Renal cortical epithelial cell (primary cell): ENCODE data around the gene NAV1. TPM values are rescaled to one million over a fixed set of nuclear protein-coding genes. Genes with fewer than 3 reads are reported as not detected.

Source experiments
- DNase-seq: peaks from one replicate; pipeline ENCODE4 v3.0.0-alpha.2; 2011; ENCODE audit warnings: low read depth
- total RNA-seq: library from RNA; depleted of rRNA; stranded (reverse); fragments of >200 nt; gene quantifications from 2 replicates; pipeline ENCODE4 v1.2.3, GENCODE V29; 2014

The NAV1 gene
- total RNA-seq, 1 donor from 2014 or later, result 17.1 TPM

- no peak for DNase-seq
Measured at GRCh38 chr1:201586806-201587205, 47.9 kb downstream of the NAV1 start.

- DNase-seq, result no peak
Measured at GRCh38 chr1:201587729-201588128, 48.8 kb downstream of the NAV1 start.

Other genes starting within 250 kb of the NAV1 start
- gene TNNT2, start 161.4 kb upstream of the NAV1 start, total RNA-seq, result 0.25 and 0.69 TPM in 2 replicates
- 51.6 and 68.6 TPM in 2 replicates for gene LAD1, start 139.8 kb upstream of the NAV1 start, total RNA-seq
- gene TNNI1, start 117.4 kb upstream of the NAV1 start, total RNA-seq, result under 0.01 TPM in 1 of 2 replicates, not detected in the other
- 65.5 and 126 TPM in 2 replicates for gene PHLDA3, start 69.9 kb upstream of the NAV1 start, total RNA-seq
- gene CSRP1, start 32.0 kb upstream of the NAV1 start, total RNA-seq, result 253 and 495 TPM in 2 replicates